AG04449 (cell line): Measurements from ENCODE around the gene ASTN2.

Experiments
- CTCF ChIA-PET: fragments of 350-600 bp; formaldehyde crosslinking; extraction: SDS; loops from one replicate; lab custom pipeline; 2021; ENCODE audit warnings: antibody characterized with exemption; lab: Yijun Ruan, JAX
- POLR2A ChIA-PET: fragments of 400-600, 350-600 bp; formaldehyde crosslinking; extraction: SDS; loops from one replicate; lab custom pipeline; 2020; ENCODE audit warnings: antibody characterized with exemption, inconsistent platforms; lab: Yijun Ruan, JAX
- DNase-seq: peaks from one replicate; pipeline ENCODE4 v3.0.0-alpha.2; 2010; ENCODE audit warnings: low read depth, low spot score
- H3K4me3 ChIP-seq: 2 replicates; pipeline ENCODE4 v1.5.1; 2011; ENCODE audit warnings: low read depth, mild to moderate bottlenecking, control low read depth, low read length
- CTCF ChIP-seq: IDR thresholded peaks from one replicate; pipeline ENCODE4 v1.5.1; 2011; ENCODE audit warnings: mild to moderate bottlenecking, moderate library complexity, low read length, control low read depth, inconsistent platforms; ENCODE audit not compliant: insufficient read depth; ENCODE audit errors: missing control alignments

ASTN2 gene

DNA sequence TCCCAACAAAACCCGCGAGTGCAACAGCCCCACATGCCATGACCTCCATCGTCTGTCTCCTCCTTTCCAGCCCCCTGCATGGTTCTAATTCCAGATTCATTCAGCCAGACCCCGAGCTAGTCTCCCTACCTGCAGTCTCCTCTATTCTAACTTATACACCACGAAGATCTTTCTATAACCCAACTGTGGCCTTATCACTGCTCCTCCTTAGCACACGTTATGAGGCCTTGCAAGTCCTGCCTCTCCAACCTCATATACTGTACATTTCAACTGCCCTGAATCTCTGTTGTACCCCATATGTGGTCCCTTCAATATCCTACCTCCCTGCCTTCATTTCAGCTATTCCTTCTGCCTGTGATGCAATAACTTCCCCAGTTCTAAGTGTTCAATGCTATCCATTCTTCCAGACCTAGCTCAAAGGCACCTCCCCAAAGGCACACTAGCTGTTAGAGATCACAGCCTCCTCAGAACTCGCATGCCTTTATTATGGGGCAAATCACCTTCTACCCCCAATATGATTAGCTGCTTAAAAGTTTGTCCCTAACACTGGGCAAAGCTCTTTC is 942.8 kb downstream of the ASTN2 start:
- no peak for TF ChIP-seq CTCF
- DNase-seq, result no peak
- CTCF ChIA-PET, result no interaction called here
- POLR2A ChIA-PET, result no interaction called here
- H3K4me3 ChIP-seq, result no peak overlapping the region

- CTCF ChIA-PET, result no interaction called here
- no peak overlapping the region for H3K4me3 ChIP-seq
- DNase-seq, result no peak
- POLR2A ChIA-PET, result interaction anchor here (0.6 kb wide), 1 partner anchor 81 kb away, joined by 3 read pairs; no protein-coding TSS in a partner anchor
- TF ChIP-seq CTCF, result no peak
These were observed 943.6 kb downstream of the ASTN2 start for GRCh38 chr9:116471093-116471906.

DNA sequence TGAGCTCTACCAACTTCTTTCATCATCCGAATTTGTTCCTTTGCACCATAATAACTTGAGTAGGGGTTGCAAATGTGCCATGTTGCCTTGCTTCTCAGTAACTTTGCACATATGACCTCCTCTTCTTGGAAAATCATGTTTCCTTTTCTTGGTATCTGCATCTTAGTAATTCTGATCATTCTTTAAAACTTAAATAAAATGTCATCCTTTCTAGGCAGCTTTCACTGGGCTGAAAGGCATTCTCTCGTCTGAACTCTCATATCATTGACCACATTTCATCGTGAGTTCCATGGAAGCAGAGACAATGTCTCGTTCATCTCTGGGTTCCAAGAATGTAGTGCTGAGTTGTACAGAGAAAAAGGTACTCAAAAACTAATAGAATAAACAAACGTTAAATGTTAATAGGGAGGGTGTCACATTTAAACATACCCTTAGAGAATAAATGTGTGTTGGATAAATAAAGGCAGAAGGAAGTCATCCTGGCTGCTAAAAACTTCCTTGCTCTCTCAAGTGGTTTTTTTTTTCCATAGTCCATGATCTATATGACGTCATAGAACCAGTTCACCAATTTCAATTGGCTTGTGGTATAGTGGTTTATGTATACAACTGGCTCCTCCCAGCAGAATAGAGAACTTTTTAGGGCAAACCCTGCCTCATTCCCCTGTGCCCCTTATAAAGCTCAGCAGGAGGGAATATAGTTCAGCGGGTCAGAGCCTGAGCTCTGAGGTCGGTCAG is 945.9 kb downstream of the ASTN2 start:
- POLR2A ChIA-PET, result no interaction called here
- no peak for DNase-seq
- no peak for TF ChIP-seq CTCF
- no peak overlapping the region for H3K4me3 ChIP-seq
- CTCF ChIA-PET, result interaction anchor here (1.1 kb wide), 1 partner anchor 178 kb away, joined by 3 read pairs; no protein-coding TSS in a partner anchor

DNA sequence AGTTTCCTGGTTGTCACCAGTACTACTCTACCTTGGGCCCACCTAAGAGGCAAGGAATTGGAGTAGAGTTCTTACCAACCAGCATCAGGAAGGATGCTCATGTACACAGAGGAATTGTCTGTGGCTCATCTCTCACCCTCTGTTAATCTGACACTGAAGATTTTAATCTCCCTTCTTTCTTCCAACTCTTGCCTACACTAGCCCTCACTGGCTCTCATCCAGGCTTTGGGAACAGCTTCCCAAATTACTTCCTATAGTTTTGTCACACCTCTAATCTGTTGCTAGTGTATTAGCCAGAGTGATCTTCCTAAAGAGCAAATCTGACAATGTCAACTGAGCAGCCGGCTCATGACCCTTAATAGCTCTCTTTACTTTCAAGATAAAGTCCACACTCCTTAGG is 946.5 kb downstream of the ASTN2 start:
- ChIA-PET CTCF (no interaction called here), POLR2A (no interaction called here)
- no peak overlapping the region for H3K4me3 ChIP-seq
- TF ChIP-seq CTCF, result no peak
- no peak for DNase-seq

GRCh38 chr9:116467740-116468351 is 947.0 kb downstream of the ASTN2 start:
- TF ChIP-seq CTCF, result no peak
- CTCF ChIA-PET, result no interaction called here
- H3K4me3 ChIP-seq, result no peak overlapping the region
- no peak for DNase-seq
- POLR2A ChIA-PET, result interaction anchor here (0.6 kb wide), 1 partner anchor 234 kb away, joined by 3 read pairs; no protein-coding TSS in a partner anchor
